ENCODE results near the gene LDLRAD4.
"Not testable (repeated sequence)": the region's sequence is repeated elsewhere in the genome, so short reads cannot be mapped to it uniquely, and the experiment has no call there.

LDLRAD4 gene

DNA sequence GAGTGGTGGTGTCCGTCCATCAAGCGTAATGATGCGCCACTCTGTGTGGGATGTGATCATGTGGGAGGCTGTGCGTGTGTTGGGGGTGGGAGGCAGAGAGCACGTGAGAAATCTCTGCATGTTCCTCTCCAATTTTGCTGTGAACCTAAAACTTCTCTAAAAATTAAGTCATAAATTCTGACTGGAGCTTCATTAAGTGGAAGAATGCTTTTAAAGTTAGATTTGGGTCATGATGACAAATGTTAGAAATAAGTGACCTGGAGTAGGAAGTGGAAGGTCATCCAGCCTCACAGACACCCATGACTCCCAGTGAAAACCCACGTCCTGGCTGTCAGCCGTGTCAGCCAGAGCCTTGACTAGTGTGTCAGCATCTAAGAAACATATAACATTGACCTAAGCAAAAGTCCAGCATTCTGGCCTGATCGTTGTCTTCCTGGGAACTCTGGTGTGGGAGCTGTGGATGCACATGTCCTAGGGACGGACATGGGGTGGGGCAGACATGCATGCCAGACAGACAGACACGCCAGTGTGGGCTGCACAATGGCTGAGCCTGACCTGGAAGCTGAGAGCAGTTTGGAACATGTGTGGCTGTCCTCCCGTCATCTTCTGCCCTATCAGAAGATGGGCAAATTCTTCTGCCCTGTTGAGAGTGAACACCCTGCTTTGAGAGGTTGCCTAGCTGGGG, 262.2 kb downstream of the LDLRAD4 start:
- no peak for DNase-seq

DNA sequence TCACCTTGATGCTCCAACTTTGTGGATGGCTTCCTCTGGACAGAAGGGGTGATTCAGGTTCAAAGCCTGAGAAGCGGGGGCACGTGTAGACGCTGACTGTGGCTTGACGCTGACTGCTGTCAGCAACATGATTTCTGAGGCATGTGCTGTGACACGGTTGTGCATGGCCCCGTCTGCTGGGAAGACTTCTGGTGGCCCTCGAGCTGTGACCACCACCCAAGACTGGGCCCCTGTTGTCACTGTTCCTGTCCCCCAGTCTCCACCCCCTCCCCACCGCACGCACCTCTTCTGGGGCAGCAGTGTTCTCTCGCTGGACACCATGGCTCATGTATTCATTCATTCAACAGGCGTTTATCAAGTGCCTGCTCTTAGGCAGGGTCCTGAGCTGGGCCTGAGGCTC, 262.8 kb downstream of the LDLRAD4 start:
- no peak for DNase-seq

GRCh38 chr18:13481820-13482617, 263.5 kb downstream of the LDLRAD4 start:
- no peak for DNase-seq

GRCh38 chr18:13482618-13482945, 264.0 kb downstream of the LDLRAD4 start:
- no peak for DNase-seq

DNA sequence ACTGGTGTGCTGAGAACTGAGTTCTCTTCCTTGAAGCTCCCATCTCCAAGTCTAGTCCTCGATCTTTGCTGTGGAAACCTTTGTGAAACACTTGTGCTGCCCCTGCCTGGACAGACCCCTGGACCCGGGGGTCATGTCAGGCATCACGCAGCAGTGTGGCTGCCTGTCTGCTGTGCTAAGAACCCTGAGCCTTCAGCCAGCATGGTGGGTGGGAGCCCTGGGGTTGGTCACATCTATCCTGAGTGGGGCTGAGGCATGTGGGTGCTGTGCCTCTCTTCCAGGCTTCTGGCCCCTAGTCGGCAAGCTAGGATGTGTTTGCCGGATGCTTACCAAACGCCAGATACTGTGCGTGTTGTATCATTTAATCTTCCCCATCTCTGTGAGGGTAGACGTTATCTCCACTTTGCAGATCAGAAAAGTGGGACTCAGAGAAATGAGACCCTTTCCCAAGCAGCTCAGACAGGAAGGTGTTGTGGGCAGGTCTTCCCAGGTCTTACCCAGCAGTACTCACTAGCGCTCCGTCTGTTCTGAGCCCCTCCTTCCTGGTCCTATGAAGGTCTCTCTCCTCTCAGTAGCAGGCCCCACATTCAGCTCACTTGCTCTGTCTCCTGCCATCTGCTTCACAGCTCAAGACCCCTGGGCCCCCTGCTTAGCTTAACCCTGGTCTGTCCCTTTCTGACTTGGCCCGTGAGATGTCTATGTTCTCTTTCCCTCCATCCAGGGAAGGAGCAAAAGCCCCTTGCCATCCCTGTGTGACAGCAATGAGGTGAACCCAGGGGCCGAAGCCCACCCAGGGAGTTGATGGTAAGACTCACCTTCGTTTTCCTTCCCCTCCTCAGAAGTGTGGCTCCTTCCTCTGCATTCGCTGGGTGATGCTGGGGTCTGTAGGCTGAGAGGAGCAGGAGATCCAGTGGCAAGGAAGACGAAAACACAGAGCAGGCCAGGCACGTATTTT, 265.0 kb downstream of the LDLRAD4 start:
- DNase-seq, result no peak

DNA sequence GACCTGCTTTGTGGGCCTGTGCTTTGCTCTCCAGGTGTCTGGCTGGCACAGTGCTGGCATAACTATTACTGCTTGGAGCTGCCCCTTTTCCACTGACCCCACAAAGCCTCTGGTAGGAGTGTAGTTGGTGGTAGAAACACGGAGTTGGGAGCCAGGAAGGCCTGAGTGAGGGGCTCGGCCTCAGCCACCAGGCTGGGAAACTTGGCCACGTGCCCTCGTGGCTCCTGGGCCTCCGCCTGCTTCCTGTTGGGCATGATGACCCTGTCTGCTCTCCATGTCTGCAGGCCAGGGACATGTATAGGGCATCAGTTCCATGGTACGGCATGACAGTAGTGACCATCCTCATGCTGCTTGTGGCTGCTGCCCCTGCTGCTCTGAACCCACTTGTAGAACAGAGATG, 266.6 kb downstream of the LDLRAD4 start:
- no peak for DNase-seq

DNA sequence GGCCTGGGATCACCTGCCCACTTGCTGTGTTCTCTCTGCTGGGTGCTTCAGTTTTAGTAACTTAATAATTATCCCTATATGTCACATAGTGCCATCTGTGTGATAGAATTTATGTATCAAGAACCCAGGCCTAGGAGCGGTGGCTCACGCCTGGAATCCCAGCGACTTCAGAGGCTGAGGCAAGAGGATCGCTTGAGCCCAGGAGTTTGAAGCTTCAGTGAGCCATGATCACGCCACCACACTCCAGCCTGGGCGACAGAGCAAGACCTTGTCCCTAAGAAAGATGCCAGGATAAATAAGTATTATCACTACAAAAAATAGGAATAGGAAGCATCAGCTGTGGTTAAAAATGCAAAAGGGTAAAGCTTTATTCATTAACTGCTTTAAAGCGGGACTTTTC, 267.0 kb downstream of the LDLRAD4 start:
- no peak for DNase-seq

GRCh38 chr18:13486284-13486683, 267.7 kb downstream of the LDLRAD4 start:
- DNase-seq, result no peak

DNA sequence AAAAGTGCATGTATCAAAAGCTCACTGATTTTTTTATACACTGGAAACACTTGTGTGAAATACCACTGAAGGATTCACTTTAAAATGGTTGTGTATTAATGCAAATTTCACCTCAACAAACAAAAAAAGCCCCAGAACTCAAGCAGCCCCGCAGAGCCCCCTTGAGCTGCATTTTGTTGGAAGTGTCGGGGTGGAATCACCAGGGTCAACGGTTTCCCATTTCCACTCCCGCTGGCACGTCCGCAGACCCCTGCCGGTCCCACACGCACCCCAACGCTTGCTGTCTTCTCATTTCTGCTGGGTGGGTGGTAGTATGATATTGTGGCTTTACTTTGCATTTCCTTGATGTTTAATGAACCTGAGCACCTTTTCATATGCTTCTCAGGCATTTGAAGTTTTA, 268.1 kb downstream of the LDLRAD4 start:
- no peak for DNase-seq

DNA sequence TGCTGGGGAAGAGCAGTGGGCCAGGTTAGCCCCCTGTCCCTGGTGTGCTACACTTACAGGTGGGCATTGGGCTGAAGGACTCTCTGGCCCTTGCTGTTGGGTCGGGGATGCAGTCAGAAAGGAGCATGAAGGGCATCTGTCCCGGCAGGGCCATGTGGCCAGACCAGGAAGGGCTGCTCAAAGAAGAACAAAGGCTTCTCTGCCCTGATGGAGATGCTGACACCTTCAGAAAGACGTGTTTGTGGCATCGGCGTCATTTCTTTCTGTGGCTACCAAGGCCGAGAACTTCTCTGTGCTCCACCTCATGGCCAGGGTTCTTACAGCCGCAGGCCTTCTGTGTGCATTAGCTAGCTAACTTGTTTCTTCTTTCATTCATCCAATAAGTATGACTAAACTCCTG, 268.7 kb downstream of the LDLRAD4 start:
- no peak for DNase-seq

DNA sequence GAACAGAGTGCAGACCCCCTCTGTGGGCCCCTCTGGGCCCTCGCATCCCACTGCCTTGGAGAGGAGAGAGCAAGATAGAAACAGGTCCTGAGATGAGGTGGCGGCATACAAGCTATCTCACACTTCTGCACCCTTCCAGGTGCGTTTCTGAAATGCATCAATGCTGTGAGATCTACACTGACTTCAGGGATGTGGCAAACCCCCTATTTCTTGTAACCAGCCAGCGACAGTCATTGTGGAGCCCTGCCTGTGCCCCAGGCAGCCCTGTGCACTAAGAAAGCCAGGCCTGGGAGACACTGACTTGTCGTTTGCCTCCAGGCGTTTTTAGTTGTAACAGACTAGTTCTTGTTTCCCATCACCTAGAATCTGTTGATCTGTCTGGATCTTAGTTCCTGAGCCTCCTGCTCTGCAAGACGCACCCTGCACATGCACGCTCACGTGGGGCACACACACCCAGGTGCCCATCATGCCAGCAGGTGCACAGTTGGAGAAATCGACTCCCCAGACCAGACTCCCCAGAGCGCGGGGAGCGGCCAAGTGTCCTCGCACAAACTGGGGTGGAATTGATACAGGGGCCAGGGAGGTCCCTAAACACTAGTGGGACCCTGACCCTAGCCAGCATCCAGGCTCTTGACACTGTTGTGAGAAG, 269.8 kb downstream of the LDLRAD4 start:
- no peak for DNase-seq

DNA sequence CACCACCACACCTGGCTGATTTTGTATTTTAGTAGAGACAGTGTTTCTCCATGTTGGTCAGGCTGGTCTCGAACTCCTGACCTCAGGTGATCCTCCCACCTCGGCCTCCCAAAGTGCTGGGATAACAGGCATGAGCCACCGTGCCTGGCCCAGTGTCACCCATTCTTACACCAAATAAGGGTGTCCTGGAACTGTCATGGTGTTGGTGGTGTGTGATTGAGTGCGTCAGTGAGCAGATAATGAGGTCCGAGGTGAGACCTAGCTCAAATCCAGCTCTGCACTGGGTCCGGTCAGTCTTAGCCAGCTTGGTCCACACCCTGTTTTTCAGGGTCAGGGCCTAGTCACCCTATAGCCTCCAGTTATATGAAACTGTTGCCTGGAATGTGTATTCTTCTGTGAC, 270.7 kb downstream of the LDLRAD4 start:
- DNase-seq, result not testable (repeated sequence)

- no peak for DNase-seq
Measured at GRCh38 chr18:13491138-13491537, 272.6 kb downstream of the LDLRAD4 start.

DNA sequence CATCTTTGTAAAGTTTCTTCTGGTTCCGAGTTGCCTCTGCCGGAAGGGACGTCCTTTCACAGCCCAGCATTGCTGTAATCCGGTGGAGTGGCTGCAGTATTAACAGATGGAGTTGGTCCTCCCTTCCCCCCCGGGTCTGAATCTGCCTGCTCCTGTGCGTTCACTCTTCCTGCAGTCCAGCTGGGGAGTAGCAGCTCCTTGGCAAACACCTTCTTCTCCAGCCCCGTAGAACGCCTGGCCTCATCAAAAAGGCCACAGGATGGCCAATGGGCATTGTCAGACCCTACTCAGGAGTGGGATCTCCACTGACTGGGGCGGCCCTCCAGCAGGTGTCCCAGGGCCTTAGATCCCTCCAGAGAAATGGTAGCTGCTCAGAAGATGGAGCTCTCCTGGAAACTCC, 273.8 kb downstream of the LDLRAD4 start:
- no peak for DNase-seq

DNA sequence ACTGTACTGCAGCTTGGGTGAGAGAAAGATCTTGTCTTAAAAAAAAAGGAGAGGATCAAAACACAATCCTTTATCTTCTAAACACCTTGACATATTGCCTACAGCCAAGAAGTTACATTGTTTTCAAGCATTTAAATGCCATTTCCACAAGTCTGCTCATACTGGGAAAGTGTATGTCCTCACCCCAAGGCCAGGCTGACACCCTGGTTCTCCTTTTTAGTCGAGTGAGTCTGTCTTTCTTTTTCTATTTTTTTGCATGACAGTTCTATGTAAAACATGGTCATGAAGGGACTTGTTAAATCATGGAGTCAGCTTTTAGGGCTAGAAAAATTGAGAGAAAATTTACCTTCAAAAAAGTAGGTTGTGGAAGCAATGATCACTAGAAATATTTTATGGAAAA, 274.5 kb downstream of the LDLRAD4 start:
- no peak for DNase-seq

DNA sequence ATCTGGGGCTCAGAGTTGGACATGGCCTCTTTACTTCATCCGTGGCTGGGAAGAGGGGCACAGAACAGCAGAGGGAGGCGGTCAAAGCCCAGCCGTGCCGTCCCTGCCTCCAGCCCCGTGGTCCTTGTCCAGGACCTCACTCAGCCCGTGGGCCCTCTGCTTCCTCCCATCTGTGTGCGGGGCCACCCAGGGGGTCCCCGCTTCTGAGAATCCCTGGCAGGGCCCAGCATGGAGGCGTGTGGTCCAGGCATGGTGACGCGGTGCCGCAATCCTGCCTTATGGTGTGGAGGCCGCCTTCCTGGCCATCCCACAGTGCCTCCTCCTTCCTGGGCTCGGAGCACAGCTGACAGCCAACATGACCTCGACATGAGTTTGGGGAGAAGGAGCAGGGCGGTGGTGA, 275.2 kb downstream of the LDLRAD4 start:
- no peak for DNase-seq

DNA sequence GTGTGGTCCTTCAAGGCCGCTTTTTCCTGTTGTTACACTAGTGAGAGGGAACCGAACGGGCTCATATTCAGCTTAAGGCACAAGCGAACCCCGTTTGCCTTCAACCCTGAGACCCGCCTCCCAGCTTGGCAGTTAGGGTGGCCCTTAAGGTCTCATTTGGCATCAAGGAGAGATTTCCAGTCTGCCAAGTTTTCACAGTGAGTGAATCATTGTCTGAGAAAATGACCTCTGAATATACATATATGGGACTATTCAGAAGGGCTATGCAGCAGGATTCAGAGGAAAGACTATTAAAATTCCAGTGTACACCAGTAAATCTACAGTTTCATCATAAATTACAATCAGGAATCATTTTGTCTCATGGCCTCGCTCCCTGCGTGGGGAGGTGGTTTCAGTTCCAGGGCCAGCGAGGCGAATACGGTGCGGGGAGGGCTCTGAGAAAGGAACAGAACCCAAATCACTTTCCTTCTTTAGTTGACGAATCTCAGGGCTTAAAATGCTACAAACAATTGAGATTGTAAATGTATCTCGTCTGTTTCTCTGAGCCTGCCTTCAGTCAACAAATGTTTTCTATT, 276.4 kb downstream of the LDLRAD4 start:
- no peak for DNase-seq

GRCh38 chr18:13495961-13496360, 277.4 kb downstream of the LDLRAD4 start:
- no peak for DNase-seq

GRCh38 chr18:13496691-13497281, 278.2 kb downstream of the LDLRAD4 start:
- DNase-seq, result no peak

- no peak for DNase-seq
Measured at GRCh38 chr18:13499803-13500202, 281.2 kb downstream of the LDLRAD4 start.

GRCh38 chr18:13500227-13500865, 281.8 kb downstream of the LDLRAD4 start:
- DNase-seq, result peak; percentile 80

Data from NCI-H2171 treated with DMSO at 0.1 percent for 48 hours (cell line).